ENCODE data around the gene IGSF11.

- TF ChIP-seq POLR2AphosphoS5 (IDR thresholded peaks at IDR 0.05; ENCODE audit: low read depth, low read length) = no peak
- no peak for TF ChIP-seq POLR2A (IDR thresholded peaks at IDR 0.05; ENCODE audit: low read depth, low read length)
- TF ChIP-seq PAX5 (IDR thresholded peaks at IDR 0.05; ENCODE audit: insufficient read depth, low read length, severe bottlenecking) = no peak
- TF ChIP-seq TAF1 (IDR thresholded peaks at IDR 0.05; ENCODE audit: low read depth, low read length) = no peak
Measured at GRCh38 chr3:118942671-118943070, 92.0 kb downstream of the IGSF11 start.
